ENCODE data around the gene INHBB. TPM values are rescaled to one million over a fixed set of nuclear protein-coding genes. Genes with fewer than 3 reads are reported as not detected.
A peak's percentile ranks its signal among the peaks of the same experiment; 100 is the strongest.

Gene INHBB
- total RNA-seq, 4 donors from 2014 or later = 3.1 to 23.8 (median 13.7) TPM

DNA sequence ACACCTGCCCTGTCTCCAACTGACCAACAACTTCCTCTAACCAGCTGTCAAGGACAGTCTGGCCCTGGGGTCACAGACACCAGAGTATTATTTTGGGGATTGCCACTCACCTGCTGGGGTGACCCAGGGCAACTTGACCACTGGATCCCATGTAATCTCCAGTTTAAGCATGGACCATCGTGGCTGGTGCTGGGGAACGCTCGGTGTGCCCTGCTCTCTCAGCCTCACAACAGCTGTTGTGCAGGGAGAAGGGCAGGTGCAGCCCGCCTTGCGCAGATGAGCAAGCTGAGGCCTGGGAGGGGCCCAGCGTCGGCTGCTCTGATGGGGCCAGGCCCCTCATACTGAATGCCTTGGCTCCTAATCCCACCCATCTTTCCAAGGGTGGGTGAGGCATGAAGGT, 21.0 kb upstream of the INHBB start:
- H3K27me3 ChIP-seq = no peaks in the 10 kb centered on the region
- H3K4me1 ChIP-seq = peaks cover 6 to 8% of the 10 kb centered on the region in 2 donors
- H3K36me3 ChIP-seq = no peaks in the 10 kb centered on the region
- no peak for TF ChIP-seq POLR2A (IDR thresholded peaks at IDR 0.05)
- TF ChIP-seq, protein P1, sequence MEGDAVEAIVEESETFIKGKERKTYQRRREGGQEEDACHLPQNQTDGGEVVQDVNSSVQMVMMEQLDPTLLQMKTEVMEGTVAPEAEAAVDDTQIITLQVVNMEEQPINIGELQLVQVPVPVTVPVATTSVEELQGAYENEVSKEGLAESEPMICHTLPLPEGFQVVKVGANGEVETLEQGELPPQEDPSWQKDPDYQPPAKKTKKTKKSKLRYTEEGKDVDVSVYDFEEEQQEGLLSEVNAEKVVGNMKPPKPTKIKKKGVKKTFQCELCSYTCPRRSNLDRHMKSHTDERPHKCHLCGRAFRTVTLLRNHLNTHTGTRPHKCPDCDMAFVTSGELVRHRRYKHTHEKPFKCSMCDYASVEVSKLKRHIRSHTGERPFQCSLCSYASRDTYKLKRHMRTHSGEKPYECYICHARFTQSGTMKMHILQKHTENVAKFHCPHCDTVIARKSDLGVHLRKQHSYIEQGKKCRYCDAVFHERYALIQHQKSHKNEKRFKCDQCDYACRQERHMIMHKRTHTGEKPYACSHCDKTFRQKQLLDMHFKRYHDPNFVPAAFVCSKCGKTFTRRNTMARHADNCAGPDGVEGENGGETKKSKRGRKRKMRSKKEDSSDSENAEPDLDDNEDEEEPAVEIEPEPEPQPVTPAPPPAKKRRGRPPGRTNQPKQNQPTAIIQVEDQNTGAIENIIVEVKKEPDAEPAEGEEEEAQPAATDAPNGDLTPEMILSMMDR (IDR thresholded peaks at IDR 0.05 in 4 of 5, conservative IDR thresholded peaks at IDR 0.05 in 1 of 5) = no peak
- no peak overlapping the region for H3K27ac ChIP-seq
- ATAC-seq (no peak), DNase-seq (no peak)
- no peak overlapping the region for H3K4me3 ChIP-seq
- in situ Hi-C loops (cut with MboI; ENCODE audit: low sequenced_read_pairs in 4 of 4) = loop anchor here (25.0 kb wide), 4 partner anchors 112 to 762 kb away; no protein-coding TSS in a partner anchor
- intact Hi-C loops (cut with DNase I; ENCODE audit: low total_unique reads) = no loop called here
- H3K9me3 ChIP-seq = no peaks in the 10 kb centered on the region

DNA sequence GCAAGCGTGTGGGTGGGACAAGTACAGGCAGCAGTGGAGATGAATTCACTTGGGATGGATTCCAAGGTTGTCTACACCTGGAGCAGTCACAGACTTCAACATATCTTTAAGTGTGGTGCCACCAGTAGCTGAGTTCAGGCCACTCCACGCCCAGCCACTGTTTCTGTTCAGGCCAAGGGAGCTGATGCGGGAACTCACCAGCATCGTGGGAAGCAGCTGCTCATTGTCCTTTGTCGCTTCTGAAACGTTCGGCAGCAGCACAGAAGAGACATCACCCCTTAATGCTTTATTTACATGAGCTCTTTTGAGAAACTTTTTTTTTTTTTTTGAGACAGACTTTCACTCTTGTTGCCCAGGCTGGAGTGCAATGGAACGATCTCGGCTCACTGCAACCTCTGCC, 19.9 kb upstream of the INHBB start:
- ATAC-seq (no peak), DNase-seq (no peak)
- intact Hi-C loops (cut with DNase I; ENCODE audit: low total_unique reads) (no loop called here), in situ Hi-C loops (cut with MboI; ENCODE audit: low sequenced_read_pairs in 4 of 4) (loop anchor here in 3 of 4 donors (25.0 kb wide), 3 partner anchors 111 to 761 kb away; no protein-coding TSS in a partner anchor)
- Histone ChIP-seq H3K9me3 (no peaks in the 10 kb centered on the region), H3K4me3 (no peak overlapping the region), H3K27me3 (no peaks in the 10 kb centered on the region), H3K36me3 (no peaks in the 10 kb centered on the region), H3K4me1 (peaks cover 6 to 8% of the 10 kb centered on the region in 2 donors), H3K27ac (no peak overlapping the region)
- TF ChIP-seq POLR2A (IDR thresholded peaks at IDR 0.05) = no peak
- TF ChIP-seq, protein P1 (IDR thresholded peaks at IDR 0.05 in 4 of 5, conservative IDR thresholded peaks at IDR 0.05 in 1 of 5) = no peak

DNA sequence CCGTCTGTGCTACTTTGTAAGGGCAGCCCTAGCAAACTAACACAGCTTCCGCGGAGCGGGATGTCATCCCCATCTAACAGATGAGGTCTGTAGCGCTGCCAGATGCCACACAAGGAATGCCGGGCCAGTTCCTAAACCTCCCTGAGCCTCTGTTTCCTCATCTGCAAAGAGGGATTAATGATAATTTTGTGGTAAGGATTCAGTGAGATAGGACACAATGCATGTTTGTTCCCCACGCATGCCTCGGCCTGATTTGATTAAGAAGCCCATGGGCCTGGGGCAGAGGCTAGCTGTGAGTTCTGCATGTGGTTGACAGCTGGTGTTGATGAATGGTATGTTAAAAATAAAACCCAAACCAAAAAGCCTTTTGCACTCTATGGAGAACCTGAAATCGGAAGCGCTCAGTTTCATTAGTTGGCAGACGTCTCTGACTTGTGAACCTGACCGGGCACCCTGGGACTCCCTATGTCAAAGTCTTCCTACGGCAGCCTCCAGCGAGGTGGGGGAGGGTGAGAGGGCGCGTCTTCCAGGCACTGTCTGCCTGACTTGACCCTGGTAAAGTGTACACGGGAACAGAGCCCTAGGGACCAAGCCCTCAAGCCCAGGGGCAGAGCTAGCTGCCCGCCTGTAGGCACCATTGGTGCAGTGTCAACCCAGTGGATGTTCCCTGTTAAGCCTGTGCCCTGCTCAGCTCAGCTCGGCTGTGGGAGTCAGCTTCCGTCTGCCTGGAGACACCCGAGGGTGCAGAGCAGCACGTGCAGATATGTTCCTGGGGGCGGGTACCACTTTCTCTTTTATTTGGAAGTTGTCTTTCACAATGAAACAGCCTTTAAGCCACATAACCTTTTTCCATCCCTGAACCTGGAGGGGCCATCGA, 14.8 kb upstream of the INHBB start:
- DNase-seq (no peak), ATAC-seq (peak; percentile 66 to 72)
- TF ChIP-seq POLR2A (IDR thresholded peaks at IDR 0.05) = no peak
- TF ChIP-seq, protein P1 (IDR thresholded peaks at IDR 0.05 in 4 of 5, conservative IDR thresholded peaks at IDR 0.05 in 1 of 5) = no peak
- Histone ChIP-seq H3K27ac (no peak overlapping the region), H3K9me3 (no peaks in the 10 kb centered on the region), H3K36me3 (no peaks in the 10 kb centered on the region), H3K4me3 (no peak overlapping the region), H3K27me3 (peaks cover 0 to 3% (median 0%) of the 10 kb centered on the region in 3 donors), H3K4me1 (no peaks in the 10 kb centered on the region)
- intact Hi-C loops (cut with DNase I; ENCODE audit: low total_unique reads) (no loop called here), in situ Hi-C loops (cut with MboI; ENCODE audit: low sequenced_read_pairs in 4 of 4) (loop anchor here in 3 of 4 donors (25.0 kb wide), 3 partner anchors 106 to 756 kb away; no protein-coding TSS in a partner anchor)

DNA sequence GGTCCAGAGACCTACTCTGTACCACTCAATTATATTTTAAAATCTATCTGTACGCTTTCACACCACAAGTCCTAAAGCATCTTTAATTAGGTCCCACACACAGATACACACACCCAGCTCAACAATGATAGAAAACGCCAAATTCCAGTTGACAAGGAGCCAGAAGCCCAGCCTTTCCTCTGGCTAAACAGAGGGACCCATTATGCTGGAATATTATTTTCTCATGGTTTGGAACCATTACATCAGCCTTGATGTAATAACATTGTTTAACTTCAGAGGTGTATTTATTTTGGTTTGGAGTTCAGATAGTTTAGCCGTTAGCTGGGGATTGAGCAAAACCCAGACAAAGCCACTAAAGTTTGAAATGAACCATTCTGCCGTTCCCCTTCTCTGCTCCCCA, 14.0 kb upstream of the INHBB start:
- no peak overlapping the region for H3K27ac ChIP-seq
- TF ChIP-seq, protein P1 (IDR thresholded peaks at IDR 0.05 in 4 of 5, conservative IDR thresholded peaks at IDR 0.05 in 1 of 5) = no peak
- TF ChIP-seq POLR2A (IDR thresholded peaks at IDR 0.05) = no peak
- no peaks in the 10 kb centered on the region for H3K36me3 ChIP-seq
- intact Hi-C loops (cut with DNase I; ENCODE audit: low total_unique reads) (no loop called here), in situ Hi-C loops (cut with MboI; ENCODE audit: low sequenced_read_pairs in 4 of 4) (loop anchor here in 3 of 4 donors (25.0 kb wide), 3 partner anchors 105 to 755 kb away; no protein-coding TSS in a partner anchor)
- no peaks in the 10 kb centered on the region for H3K9me3 ChIP-seq
- ATAC-seq (no peak), DNase-seq (no peak)
- H3K4me3 ChIP-seq = no peak overlapping the region
- peaks cover 0 to 3% (median 0%) of the 10 kb centered on the region in 3 donors for H3K27me3 ChIP-seq
- no peaks in the 10 kb centered on the region for H3K4me1 ChIP-seq

Measured in gastrocnemius medialis (tissue), 4 donors.